Brain pericyte (primary cell): Measurements from ENCODE around the gene DNMT3A.

Source experiments
- DNase-seq: peaks from one replicate; pipeline ENCODE4 v3.0.0-alpha.2; 2012; ENCODE audit warnings: low read depth, low spot score

The DNMT3A gene

DNA sequence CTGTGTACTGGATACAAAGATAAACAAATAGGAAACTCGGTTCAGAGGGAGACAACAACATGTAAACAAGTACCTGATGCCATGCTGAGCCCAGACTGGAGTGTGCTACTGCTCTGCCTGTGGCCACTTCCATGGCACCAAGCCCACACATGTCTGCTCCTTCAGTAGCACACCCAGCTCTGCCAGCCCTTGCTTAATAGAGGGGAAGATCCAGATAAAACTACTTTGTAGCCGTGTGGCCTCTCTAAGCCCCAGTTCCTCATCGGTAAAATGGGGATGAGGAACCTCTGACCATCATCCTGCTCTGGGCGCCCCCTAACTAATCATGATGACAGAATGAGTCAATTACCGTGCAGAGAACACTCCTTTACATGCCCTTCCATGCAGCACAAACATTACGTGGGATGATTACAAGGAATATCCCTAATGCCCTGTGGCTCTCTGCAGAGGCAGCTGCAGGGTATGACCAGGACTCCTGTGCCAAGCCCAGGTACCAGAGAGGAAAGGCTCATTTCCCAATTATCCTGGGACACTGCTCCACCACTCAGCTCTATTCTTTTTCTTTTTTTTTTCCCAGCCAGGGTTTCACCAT lies 34.9 kb downstream of the DNMT3A start:
- DNase-seq = no peak

DNA sequence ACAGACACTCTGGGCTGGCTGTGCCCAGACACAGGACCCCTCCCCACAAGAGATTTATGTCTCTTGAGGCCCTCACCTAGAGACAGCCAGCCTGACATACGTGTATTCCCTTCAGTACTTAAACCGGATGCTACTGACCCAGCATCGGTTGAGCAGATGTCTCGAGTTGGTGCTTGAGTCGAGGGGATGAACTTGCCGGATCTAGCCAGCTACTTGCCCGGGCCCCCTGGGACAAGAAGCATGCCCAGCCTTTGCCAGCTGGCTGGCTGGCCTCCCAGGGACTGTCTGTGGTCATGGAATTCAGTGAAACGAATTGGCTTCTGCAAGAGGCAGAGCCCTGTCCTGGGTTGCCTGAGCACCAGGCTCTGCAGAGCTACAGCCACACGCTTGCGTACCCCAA lies 36.0 kb downstream of the DNMT3A start:
- DNase-seq = no peak

DNA sequence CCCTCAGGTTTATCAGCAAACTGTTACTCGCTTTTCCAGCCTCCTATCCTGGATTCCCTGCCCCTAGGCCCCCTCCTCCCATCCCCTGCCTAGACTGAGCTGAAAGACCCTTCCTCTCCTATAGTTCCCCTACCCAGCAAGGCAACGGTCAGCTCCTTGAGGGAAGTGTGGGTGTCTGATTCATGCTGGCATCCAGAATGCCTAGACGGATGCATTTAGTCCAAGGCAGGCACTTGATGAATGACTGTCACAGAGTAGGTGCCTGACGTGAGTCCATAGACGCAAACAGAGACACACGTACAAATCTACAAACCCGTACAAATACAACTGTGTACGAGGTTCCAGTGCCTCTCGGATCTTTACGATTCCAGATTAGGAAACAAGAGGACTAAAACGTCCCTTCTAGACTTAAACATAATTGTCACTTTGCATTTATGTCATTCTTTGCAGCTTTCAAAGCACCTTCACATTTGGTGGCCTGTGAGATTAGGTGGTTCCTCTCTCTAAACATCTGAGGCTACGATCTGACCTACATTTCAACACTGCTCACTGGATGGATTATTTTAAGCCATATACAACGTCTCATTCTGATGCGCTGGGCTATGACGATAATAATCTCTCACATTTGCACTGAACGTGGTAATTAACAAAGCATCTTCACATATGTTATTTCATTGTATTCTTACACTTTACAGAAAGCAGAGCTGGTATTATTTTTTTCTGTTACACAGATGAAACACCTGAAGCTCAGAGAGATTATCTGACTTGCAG lies 36.7 kb downstream of the DNMT3A start:
- no peak for DNase-seq

DNA sequence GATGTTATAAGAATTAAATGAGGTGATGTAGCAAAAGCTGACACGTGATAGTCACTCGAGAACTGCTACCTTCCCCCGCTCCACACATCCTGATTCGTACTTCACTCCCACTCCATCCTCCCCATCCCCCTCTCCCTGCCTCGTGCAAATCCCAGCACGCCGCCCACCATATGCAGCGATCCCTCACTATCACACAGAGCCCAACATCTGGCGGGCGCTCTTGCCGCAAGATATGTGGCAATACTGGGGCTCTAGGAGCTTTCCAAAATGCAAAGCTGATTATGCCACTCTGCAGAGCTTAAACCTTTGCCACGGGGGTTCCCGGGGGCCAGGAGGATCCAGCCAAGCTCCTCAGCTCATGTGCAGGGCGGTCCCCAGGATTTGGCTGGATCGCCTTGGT lies 37.4 kb downstream of the DNMT3A start:
- no peak for DNase-seq

DNA sequence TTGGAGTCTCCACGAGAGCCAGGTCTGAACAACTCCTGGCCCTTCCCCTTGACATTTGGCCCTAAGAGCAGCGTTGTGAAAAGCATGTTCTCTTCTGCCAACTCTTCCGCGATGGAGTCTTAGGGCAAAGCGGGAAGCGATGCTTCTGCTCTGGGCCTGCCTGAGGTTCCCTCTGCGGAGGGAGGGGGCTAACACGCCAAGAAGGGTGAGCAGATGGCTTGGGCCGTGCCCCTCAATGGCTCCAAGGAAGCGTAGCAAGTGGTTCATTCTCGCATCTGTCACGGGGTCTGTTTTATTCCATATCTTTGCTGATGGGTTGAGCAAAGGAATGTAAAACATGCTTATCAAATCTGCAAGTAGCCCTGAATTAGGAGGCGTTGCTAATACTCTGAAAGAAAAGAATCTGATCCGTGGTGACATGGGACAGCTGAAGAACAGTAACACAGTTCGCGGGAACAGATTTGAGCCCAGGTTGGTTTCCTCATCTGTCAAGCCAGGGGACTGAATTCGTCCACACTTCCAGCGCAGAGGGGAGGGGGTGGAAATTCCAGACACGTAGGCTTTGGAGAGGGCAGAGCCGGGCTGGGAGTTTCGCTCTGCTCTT lies 38.0 kb downstream of the DNMT3A start:
- no peak for DNase-seq

DNA sequence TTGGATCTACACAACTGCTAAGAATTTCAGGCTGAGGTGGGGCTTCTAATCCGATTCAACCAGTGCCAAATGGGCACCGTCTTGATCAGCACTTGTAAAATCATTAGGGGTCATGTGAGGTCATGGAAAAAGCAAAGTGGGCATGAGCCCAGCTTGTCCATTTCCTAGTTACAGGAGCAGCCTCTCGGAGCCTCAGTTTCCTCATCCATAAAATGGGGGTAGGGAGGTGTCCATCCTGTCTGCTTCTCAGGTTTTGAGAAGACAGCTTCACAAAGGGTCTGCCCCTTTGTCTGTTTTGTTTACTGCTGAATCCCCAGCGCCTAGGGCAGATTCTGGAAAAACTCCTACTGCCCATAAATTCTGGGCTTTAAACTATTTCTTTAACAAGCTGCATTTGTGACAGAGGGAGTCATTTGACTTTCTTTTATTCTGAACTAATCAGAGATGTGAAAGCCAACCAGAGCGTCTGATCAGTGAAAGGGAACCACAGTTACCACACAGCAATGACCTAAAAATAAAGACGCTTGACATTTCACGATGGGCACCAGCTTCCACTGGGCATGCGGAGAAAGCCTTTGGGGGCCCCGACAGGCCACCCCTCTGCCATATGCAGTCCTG lies 38.9 kb downstream of the DNMT3A start:
- no peak for DNase-seq

DNA sequence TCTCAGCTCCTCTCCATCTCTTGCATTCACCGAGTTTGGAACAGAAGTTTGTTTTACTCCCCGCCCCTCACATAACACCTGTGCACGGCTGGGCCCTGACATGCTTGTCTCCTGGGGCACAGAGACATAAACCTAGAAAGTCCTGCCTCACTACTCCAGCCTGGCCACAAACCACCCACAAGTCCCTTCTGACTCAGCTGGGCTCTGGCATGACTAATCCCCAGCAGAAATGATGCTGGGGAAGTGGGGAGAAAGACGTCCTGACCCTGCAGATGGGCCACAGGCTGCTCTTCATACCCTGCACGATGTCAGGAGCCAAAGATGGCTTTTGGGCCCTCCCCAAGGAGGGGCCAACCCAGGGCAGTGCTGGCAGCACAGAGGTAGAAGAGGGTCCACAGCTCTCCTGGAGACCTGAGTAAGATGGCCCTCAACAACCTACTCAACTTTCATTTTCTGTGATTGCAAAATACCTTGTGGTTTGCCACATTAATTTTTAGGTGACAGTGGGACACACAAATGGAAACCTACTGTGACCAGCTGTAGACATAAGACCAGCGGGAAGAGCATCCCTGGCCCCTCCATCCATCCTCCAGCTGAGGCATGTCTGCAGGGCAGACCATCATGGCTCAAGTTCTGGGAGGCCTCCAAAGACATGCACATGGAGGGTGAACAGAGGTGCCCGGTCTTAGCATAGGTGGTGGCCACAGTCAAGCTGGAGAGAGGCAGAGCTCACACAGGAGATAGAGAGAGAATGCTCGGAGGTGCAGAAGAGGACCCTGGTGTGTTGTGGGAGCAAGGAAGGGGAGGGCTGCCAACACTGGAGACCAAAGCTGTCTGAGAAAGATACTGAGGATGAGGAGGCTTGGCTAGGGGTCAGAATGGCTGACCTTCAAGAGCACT lies 40.0 kb downstream of the DNMT3A start:
- DNase-seq = no peak

DNA sequence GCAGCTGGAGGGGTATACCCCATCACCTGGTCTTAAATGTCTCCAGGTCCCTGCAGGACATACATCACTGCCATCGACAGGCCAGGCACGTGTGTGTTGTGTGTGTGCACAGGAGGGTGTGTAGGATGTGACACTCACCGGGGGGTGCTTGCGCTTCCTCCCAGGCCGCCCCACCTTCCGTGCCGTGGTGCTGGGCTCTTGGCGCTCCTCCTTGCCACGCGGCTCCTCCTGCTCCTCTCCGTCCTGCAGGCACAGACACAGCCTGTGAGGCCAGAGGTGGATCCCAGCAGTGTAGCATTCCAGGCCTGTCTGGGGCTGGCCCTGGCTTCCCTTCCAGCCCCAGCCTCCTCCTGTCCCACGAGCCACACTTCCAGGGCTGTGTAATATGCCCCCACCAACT lies 41.7 kb downstream of the DNMT3A start:
- DNase-seq = no peak

DNA sequence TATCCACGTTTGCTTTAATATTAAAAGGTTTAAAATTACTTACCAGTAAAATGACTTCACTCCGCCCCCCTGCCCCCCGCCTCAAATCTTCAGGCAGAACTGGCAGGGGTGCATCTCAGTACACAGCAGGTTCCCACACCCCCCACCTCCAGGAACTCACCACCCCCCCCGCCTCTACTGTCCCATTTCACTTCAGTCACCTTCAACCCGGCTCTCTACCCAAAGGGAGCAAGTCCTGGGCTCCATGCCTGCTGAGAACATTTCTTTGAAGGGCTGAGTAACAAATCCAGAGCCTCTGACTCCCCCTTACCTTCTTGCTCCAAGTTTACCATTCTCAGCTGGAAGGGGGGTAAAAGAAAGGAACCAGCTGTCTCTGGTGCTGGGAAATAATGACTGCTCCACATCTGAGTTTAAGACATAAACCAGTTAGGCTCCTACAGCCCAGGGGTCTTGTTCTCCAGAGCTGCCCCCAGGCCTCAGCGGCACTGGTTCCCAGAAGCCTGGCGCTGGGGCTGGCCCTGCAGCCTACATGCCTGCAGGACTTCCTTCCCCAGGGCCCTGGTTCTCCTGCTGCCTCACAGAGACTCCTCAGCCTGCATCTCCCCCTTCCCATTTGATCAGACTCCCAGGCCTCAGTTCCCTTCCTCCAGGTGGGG lies 42.8 kb downstream of the DNMT3A start:
- no peak for DNase-seq

DNA sequence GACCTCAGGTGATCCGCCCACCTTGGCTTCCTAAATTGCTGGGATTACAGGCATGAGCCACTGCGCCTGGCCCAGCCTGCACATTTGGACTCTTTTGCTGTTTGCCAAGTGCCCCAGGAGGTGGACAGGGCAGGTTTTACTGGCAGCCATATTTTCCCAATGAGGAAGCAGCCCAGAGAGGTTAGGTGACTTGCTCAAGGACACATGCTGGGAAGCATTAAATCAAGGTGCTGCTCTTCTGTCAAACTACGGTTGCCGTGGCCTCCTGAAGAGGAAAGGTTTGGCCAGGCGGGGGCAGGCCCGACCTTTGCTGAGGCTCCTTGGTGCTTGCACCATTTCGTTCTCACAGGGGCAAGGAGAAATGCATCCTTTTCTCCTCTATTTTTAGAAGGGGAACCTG lies 44.0 kb downstream of the DNMT3A start:
- no peak for DNase-seq

DNA sequence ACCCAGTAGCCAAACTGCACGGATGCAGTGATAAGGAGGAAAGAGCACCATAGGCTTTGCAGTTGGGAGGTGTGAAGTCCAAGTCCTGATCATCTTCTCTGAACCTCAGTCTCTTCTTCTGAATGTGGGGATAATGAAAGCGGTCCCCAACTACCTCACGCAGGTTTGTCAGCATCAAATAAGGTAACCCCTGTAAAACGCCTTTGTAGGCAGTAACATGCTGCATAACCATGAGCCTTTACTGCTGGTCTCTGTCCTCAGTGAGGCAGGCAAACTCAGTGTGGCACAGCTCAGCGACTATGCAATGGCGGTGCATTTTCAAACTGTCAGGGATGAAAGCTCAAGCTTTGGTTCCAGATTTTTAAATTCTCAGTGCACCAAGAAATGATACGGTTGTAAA lies 46.1 kb downstream of the DNMT3A start:
- DNase-seq = no peak

DNA sequence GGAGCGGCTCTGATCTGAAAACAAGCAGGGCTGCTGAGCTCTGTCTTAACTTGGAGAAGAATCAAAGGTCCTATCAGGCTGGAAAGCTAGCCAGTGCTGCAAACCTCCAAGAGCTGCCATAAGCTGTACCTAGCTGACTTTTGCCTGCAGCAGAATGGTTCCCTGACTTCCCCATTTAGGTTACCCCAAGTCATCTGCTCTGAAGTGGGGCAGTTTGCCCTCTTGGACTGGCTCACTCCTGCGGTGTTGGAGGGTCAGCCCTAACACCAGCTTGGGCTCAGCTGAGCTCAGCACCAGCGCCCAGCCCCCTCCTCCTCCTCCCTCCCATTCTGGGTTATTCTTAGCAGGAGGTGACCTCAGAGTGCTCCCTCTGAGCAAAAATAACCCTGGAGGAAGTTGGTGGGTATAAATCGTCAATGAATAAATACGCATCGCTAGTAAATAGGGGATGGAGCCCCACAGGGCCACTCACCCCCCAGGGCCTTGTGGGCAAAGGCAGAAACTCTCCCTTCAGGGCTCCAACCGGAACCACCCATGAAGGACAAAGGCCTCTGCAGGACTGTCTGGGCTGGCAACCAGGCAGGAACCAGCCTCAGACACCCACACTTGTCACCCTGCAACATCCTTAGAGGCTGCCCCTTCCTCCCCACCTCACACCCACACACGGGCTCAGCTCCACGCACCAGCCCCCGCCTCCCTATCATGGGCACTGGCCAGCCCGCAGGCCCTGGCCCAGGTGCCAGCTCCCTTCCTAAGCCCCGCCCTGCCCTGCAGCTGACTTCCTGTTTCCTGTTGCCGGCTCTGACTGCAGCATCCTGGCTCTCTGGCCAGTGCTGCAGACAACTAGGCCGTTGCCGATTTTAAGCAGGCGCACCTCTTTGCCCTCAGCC lies 46.9 kb downstream of the DNMT3A start:
- no peak for DNase-seq

DNA sequence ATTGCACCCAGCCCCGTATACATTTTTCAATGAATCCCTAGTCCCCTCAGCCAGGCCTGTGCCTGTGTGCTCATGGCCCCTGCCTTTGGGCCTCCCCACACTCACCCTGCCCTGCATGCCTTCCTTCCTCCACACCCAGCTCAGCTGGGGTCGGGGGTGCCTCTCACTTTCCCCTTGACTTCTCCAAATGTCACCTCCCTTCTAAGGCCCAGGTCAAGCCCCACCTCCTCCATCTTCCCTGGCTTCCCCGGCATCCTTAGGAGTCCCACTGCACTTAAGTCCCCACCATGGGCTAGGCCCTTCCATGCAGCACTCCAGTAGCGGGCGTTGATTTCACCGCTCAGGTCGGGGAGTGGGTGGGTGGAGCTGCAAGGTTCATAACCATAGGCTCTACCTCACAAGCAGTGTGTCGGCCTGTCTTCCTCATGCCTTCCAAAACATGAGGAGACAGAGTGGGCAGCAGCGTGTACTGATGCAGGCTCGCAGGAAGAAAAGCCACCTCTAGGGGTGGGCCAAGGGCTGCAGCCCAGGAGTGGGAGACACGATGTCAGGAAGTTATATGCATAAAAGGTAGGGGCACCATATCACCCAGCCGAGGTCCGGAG lies 47.7 kb downstream of the DNMT3A start:
- no peak for DNase-seq

DNA sequence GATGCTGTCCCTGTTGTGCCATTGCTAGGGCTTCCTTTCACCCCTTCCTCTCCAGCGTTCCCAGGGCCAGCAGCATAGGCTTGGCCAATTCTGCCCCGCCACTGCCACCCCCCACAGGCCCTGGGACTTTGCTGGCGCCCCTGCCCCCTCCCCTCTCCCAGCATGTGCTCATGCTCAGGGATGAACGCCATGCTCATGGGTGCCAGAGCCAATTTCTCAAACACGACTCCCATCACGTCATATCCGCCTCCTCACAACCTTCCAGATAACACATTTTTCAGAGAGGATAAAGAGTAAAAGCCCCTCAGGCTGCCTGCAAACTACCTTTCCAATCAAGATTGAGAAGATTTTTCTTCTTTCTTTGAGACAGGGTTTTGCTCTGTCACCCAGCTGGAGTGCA lies 48.6 kb downstream of the DNMT3A start:
- no peak for DNase-seq

DNA sequence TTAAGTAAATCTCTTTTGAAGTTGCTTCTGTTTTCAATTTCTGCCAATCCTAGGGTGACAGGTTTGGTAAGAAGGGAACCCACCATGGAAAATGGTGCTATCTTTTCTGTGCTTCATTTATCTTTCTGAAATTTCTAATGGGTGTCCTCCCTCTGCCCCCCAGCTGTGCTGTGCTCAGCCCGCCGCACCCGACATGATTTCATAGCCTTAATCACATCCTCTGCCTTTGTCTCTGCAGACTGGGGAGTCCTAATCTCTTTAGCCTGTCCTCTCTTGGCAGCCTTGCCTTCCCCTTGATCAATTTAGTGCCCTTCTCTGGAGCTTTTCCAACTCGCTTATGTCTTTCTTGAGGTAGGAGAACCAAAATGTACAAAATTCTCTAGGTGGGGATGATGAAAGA lies 49.3 kb downstream of the DNMT3A start:
- no peak for DNase-seq

DNA sequence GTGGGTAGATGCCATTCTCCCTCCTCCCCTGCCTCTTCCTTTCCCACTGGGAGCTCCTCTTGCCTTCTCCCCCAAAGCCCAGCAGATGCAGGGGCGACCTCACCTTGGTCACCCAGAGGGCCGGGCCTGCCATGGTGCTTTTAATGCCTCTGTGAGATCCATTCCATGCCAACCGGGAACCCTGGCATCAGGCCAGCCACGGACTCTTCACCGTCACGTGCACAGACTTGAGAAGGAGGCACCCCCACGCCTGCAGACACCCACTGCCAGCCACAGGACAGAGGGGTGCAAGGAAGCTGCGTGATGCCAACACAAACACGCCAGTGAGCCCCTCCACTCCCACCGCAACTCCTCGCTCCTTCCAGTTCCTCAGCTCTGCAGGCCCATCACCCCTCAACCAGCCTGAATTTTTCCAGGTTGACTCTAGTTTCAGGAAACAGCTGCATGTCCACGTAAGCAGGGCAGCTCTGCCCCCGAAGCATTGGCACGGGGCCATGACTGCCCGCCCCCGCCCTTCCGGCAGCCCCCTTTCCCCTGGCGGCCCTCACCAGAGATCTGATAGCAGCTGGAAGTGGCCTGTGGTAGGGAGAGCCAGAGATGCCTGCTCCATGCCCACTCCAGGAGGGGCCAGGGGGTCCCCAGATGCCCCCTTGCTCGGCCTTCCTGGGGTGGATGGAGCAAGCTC lies 50.8 kb downstream of the DNMT3A start:
- no peak for DNase-seq

DNA sequence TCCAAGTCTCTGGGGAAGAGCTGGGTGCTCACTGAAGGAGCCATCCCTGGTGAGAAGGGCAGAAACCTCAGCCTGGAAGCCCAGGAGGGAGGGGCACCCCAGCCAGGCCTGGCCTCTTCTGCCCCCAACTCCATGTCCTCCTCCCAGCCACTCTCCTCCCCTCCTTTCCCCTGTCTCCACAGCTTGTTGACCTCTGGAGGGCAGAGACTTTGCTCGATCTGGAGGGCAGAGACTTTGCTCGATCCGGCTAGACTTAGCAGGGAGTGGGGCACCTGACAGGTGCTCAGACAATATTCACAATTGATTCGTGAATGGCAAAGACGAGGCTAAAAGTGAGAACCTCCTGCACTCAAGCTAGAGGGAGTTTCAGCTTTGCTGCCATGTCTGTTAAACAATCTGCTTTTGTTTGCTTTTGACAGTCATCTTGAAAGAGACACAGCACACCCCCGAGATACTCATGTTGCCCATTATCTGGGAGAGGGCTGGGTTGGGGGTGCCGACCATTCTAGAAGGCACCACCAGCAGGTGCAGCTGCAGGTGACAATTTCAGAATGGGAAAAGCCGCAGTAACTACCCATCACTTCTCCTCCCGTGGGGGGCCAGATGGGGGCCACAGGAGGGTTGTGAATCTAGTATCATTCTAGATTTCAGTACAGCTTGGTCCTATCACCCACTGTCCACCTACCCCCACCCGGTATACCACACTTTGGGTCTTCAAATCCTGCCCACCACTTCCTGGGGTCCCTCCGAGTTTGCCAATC lies 54.8 kb downstream of the DNMT3A start:
- DNase-seq = no peak

DNA sequence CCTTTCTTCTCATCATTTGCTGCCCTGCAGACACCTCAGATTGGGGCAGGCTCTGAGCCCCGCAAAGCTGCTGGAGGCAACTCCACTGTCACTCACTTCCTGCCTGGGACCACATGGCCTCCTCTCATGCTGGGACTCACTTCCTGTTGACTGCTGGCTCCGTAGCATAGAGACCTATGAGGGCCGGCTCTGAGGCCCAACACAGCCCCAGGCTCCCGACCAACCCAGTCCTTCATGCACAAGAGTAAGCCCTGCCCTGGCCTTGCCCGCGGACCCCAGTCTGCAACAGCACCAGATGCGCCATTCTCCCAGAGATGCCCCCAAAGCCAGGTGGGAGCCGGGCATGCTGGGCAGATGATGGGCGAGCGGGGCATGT lies 55.7 kb downstream of the DNMT3A start:
- DNase-seq = no peak
